HG02759 (cell line): ENCODE results near the gene PSMC3.

Experiments used
- ATAC-seq: cut with Tn5 transposase; IDR thresholded peaks from one replicate; pipeline ENCODE4 v1.9.1; 2021; ENCODE audit warnings: mild to moderate bottlenecking, moderate library complexity; ENCODE audit not compliant: unreplicated experiment

Gene PSMC3

GRCh38 chr11:47413908-47414684, 12.1 kb downstream of the PSMC3 start:
- ATAC-seq = no peak

GRCh38 chr11:47413351-47413750, 12.9 kb downstream of the PSMC3 start:
- no peak for ATAC-seq

GRCh38 chr11:47411884-47412746, 14.1 kb downstream of the PSMC3 start:
- no peak for ATAC-seq

- ATAC-seq = no peak
Measured at GRCh38 chr11:47410370-47411264, 15.6 kb downstream of the PSMC3 start.

DNA sequence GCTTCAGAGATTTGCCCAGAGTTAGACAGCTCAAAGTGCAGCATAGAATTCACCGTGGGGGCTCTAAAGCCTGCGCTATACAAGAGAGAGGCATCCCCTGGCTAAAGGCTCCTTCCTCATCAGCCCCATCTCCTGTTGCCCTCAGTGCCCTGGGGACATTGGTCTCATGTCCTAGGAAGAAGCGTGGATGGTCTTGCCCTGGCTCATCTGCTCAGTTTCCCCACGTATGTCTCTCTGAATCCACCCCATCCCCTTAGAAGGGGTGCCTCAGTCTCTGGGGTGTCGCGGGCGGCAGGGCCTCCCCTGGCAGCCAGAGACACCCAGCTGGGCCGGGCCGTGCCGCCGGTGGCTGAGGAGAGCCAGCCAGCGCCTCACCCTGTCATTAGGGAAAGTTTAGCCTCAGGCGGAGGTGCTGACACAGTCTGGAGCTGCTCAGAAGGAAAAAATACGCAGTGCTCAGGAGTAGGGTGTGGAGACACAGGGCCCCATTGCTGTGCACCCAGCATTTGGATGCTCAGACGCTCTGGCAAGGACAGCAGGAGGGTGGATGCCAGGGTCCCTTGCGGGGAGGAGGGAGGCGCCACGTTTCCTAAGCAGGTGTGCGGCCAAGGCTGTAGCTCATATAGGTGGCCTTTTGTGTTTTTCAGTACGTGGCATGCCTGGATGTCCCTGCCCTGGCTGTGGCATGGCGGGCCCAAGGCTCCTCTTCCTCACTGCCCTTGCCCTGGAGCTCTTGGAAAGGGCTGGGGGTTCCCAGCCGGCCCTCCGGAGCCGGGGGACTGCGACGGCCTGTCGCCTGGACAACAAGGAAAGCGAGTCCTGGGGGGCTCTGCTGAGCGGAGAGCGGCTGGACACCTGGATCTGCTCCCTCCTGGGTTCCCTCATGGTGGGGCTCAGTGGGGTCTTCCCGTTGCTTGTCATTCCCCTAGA, 16.5 kb downstream of the PSMC3 start:
- no peak for ATAC-seq

DNA sequence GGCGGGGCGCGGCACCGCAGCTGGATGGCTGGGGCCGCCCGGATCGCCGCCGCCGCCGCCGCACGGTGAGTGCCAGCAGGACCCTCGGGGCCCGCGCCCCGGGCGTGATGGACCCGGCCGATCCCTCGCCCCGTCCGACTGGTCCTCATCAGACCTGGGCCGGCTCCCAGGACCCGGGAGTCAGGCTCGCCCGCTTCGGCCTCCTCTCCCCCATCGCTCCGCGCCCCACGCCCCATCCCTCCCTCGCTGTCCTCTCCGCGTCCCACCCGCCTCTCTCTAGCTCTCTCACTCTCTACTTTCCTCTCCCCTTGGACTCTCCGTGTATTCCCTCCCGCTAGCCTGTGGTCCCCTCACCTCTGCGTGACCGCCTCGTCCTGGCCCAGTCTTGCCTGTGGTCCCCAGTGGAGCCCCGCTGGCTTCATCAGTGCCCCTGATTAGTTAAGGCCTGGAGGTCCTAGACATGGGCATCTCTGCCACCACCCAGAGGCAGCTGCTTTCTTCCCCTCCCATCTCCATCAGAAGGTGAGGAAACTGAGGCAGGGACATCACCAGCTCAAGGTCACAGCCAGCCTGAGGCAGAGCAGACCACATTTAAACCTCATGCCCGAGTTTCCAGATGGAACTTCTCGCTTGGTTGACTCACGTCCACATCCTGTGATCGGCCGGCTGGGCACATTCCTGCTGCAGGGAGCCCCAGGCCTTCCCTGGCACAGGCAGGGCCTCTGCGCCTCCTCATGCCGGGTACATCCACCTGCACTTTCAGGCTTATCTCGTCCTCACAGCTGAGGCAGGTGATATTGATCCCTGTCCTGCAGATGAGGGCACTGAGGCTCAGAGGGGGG, 17.4 kb downstream of the PSMC3 start:
- no peak for ATAC-seq

DNA sequence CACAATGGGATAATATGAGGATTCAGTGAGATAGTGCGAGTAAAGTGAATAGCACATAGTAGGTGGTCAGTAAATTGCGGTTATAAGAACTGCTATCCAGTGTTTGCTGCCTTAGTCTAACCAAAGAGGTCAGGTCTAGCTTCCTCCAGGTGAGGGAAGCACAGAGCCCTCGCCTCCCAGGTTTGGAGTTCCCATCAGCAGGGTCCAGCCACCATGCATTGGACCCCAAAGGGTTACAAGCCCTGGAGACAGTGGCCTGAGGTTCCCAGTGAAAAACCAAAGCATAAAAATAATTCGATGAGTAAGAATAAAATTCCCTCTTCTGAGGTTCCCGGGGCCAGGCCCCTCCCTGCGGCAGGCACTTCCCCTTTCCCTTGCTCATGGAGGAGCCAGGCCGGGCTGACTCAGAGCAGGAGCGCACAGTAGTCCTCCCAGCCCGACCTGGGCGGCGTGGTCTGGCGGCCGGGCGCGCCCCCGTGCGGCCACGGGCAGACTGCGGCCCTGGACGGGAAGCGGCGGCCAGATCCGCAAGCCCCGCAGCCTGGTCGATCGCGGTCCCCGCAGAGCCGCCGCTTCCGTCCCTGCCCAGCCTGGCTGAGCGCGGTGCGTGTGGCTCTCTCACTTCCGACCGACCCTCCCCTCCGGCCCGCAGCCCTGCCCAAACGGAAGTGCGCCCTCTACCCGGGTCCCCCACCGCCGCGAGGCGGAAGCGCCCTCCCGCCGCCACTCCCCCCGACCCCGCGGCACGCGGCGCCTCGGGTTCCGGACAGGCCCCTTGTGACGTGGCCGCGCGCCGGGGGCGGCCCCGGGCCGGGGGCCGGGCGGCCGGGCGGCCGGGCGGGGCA, 18.3 kb downstream of the PSMC3 start, which contains the start of gene SLC39A13:
Gene SLC39A13 (plus strand): TSS at position 845 of the 845 bp plus-strand sequence. CDS start 1,505 bp downstream, outside the sequence.
- peak; percentile 89 for ATAC-seq

DNA sequence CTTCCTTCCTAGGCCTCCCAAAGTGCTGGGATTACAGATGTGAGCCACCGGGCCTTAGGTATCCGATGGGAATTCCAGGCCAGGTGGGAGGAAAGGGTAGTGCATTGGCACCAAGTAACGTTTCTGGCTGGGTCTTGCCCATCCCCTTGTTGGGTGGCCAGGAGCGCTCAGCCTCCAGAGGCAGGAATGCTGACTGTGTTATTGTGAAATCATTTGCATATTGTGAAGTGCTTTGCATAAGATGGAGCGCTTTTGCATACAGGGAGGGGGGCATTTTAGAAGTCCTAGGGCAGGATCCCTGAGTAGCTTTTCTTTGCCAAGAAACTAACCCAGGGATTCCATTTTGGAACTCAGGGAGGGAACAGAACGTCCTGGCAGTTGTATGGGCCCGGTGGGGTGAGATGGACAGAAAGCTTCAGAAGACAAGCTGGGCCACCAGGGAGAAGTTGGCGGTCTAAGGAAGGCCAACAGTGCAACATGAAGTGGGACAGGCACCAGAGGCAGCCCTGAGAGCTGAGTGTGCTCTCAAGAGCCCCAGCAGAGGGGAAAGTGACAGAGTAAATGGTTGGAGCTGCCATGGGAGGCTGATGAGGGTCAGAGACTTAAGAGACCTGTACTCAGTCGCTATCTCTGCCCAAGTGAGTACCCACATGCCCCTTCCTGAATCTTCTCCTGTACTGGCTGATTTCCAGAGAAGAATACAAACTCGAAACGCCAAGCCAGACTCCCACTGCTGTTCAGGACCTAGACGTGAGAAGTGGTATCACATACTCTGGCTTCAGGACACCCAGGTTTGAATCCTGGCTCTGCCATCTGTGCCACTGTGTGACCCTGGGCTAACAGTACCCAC, 19.1 kb downstream of the PSMC3 start:
- no peak for ATAC-seq

GRCh38 chr11:47403571-47403970, 22.7 kb downstream of the PSMC3 start:
- ATAC-seq = no peak

- ATAC-seq = no peak
Measured at GRCh38 chr11:47403135-47403534, 23.1 kb downstream of the PSMC3 start.

- peak; percentile 71 for ATAC-seq
Measured at GRCh38 chr11:47400768-47401279, 25.4 kb downstream of the PSMC3 start.

DNA sequence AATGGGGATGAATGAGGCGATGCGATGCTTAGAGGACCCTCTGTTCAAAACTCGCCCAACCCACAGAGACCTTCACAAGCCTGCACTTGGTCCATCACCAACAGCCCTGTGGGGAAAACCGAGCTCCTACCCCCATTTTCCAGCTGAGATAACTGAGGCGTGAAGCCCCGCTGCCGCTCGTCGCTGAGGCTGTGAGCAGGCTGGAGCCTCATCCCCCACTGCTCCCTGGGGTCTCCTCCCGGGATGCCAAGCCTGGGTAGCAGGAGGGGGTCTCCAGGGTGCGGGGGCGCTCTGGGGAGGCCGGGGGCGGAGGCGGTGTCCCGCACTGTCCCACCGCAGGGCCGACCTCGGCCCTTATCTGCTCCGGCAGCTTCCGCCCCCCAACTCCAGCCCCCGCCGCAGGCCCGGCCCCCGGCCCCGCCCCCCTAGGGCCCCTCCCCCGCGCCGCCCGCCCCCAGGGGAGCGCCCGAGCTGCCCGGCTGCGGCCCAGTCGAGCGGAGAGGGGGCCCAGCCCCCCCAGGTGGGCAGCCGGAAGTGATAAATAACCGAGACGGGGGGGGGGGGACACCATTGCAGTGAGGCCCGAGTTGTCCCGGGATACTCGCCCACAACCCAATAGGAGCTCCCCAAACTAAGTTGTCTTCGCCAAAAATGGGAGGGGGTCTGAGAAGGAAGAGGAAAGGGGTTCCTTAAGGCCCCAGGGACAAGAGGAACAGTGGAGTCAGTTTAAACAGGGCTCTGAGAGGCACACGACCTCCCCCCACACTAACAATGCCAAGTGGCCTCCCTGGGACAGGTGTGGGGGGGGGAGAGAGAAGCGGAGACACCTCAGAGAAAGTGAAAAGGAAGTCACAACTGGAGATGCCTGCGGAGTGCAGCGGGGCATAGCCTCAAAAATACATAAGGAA, 26.1 kb downstream of the PSMC3 start:
- ATAC-seq = peak; percentile 63

- ATAC-seq = no peak
Measured at GRCh38 chr11:47398551-47398950, 27.7 kb downstream of the PSMC3 start.

DNA sequence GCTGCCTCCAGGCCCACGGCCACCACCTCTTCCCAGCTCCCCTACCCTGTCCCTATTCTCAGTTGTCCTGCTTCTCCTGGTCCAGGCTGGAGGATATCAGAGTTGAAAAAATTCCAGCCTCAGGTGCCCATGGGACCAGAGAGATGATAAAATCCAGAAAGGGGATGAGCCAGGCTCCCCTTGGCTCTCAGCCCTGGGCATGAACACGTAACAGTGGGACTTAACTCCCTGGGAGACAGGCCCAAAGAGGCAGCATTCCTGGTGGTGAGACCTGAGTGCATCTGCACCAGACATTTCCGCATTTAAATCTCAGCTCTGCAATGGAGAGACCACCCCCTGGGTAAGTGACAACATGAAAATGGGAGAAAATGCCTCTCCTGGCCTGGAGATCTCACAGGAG, 28.2 kb downstream of the PSMC3 start:
- ATAC-seq = no peak

DNA sequence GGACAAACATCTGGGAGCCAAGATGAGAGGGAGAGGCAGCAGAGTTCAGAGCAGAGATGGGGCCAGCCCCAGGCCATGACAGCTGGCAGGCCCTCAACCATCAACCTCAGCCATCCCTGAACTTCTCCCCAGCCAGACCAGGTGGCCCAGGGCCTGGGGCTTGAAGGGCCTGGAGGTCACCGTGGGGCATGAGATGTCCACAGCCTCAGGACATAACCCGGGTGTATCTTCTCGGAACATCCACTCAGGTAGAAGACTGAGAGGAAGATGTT, 30.3 kb downstream of the PSMC3 start:
- no peak for ATAC-seq
